Stimulated activated naive B cell treated with anti-CD40 and anti-IgM and Interleukin-4, amounts not matched to agents 10 μg/mL and 1 μg/mL and 100 μg/mL, for 72 hours (primary cell): ENCODE data around the gene DIPK1B.
A peak's percentile ranks its signal among the peaks of the same experiment; 100 is the strongest.
"Not testable (repeated sequence)": the region's sequence is repeated elsewhere in the genome, so short reads cannot be mapped to it uniquely, and the experiment has no call there.

ENCODE experiments used
- ATAC-seq, 2 donors: fragments of 150-1000 bp; cut with Tn5 transposase; replicated peaks; 2 replicates each; pipeline ENCODE4 v1.10.0; 2021; ENCODE audit warnings: moderate library complexity in 1 of 2
- DNase-seq: peaks from one replicate; pipeline ENCODE4 v3.0.0; 2021
- H3K27ac Mint-ChIP-seq: one replicate; pipeline ENCODE4 v1.8.0; 2022; ENCODE audit warnings: mild to moderate bottlenecking, mixed read lengths
- H3K27me3 Mint-ChIP-seq, 2 donors: one replicate each; pipeline ENCODE4 v1.8.0; 2022; ENCODE audit warnings: mixed read lengths in 2 of 2
- H3K36me3 Mint-ChIP-seq, 2 donors: one replicate each; pipeline ENCODE4 v1.8.0; 2022; ENCODE audit warnings: mixed read lengths in 2 of 2, mild to moderate bottlenecking in 1 of 2
- H3K4me1 Mint-ChIP-seq, 2 donors: one replicate each; pipeline ENCODE4 v1.8.0; 2022; ENCODE audit warnings: mixed read lengths in 2 of 2, mild to moderate bottlenecking in 1 of 2
- H3K4me3 Mint-ChIP-seq, 2 donors: one replicate each; pipeline ENCODE4 v1.8.0; 2022; ENCODE audit warnings: mild to moderate bottlenecking in 2 of 2, mixed read lengths in 2 of 2, moderate library complexity in 1 of 2
- H3K9me3 Mint-ChIP-seq, 2 donors: one replicate each; pipeline ENCODE4 v1.8.0; 2022; ENCODE audit warnings: mixed read lengths in 2 of 2, mild to moderate bottlenecking in 1 of 2

DIPK1B gene

DNA sequence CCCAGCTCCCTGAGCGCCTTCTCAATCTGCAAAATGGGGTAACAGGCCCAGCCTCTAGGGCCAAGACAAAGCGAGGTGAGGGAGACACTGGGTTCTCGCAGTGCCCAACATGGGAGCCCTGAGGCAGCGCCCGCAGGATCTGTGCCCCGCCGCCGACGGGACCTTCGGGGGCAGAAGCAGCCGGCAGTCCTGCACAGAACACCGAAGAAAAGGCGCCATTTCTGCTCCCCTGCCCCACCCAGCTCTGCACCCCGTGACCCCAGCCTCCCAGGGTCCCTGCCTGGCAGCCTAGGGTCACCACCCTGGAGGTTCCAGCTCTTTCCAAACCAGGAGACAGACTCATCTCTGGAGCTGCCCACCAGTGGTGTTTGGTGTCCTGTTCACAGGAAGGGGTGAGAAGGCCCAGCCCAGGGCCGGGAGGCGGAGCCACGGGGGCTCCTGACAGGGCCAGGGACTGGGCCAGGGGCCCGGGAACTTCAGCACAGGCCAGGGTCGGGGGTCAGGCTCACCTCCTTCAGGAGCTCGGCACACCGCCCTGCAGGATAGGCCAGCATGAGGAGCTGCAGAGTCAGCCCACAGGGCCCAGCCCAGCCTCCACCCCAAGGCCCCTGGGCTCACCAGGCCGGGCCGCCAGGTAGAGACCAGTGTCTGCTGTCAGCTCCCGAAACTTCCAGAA lies 42.4 kb downstream of the DIPK1B start:
- Mint-ChIP-seq H3K9me3 (peaks cover 12 to 26% of the 10 kb centered on the region in 2 donors), H3K27ac (no peak overlapping the region), H3K36me3 (peaks cover 9 to 27% of the 10 kb centered on the region in 2 donors), H3K4me1 (peaks cover 24 to 47% of the 10 kb centered on the region in 2 donors), H3K4me3 (no peak overlapping the region), H3K27me3 (no peaks in the 10 kb centered on the region)
- DNase-seq = no peak
- no peak for ATAC-seq

DNA sequence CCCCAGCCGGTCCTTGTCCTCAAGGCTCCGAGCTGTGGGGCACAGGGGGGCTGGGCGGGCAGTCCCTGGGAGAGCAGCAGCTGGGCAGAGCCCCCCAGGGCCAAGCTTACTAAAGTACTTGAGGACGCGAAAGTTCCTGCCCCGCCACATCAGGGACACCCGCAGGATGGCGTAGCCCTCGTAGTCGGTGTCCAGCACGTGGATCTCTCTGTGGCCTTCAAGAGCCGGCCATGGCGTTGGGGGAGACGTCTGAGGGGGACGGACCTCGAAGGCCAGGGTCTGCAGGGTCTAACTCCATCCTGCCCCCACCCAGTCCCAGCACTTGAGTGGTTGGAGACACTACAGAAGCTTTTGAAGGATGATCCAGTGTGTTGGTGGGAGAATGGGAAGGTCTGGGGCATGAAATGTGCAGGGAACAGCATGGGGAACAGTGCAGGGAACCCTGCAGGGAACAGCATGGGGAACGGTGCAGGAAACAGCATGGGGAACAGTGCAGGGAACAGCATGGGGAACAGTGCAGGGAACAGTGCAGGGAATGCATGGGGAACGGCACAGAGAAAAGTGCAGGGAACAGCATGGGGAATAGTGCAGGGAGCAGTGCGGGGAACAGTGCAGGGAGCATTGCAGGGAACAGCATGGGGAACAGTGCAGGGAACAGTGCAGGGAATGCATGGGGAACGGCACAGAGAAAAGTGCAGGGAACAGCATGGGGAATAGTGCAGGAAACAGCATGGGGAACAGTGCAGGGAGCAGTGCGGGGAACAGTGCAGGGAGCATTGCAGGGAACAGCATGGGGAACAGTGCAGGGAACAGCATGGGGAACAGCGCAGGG lies 43.1 kb downstream of the DIPK1B start:
- not testable (repeated sequence) for DNase-seq
- H3K4me1 Mint-ChIP-seq = peaks cover 25 to 46% of the 10 kb centered on the region in 2 donors

DNA sequence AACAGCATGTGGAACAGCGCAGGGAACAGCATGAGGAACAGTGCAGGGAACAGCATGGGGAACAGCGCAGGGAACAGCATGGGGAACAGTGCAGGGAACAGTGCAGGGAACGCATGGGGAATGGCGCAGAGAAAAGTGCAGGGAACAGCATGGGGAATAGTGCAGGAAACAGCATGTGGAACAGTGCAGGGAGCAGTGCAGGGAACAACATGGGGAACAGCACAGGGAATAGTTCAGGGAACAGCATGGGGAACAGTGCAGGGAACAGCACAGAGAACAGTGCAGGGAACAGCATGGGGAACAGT lies 43.7 kb downstream of the DIPK1B start:
- ATAC-seq = no peak
- no peak for DNase-seq
- Mint-ChIP-seq H3K36me3 (peaks cover 9 to 22% of the 10 kb centered on the region in 2 donors), H3K9me3 (peaks cover 12 to 19% of the 10 kb centered on the region in 2 donors), H3K27me3 (no peaks in the 10 kb centered on the region), H3K4me3 (no peak overlapping the region), H3K4me1 (peaks cover 26 to 46% of the 10 kb centered on the region in 2 donors), H3K27ac (no peak overlapping the region)

More for the DNA sequence above, 43.1 kb downstream of the DIPK1B start:
- Mint-ChIP-seq H3K36me3 (peaks cover 9 to 26% of the 10 kb centered on the region in 2 donors), H3K4me3 (peak overlapping the region in 1 of 2 donors; percentile 6), H3K9me3 (peaks cover 12 to 25% of the 10 kb centered on the region in 2 donors)
- not testable (repeated sequence) for ATAC-seq, H3K27me3 Mint-ChIP-seq, H3K27ac Mint-ChIP-seq

DNA sequence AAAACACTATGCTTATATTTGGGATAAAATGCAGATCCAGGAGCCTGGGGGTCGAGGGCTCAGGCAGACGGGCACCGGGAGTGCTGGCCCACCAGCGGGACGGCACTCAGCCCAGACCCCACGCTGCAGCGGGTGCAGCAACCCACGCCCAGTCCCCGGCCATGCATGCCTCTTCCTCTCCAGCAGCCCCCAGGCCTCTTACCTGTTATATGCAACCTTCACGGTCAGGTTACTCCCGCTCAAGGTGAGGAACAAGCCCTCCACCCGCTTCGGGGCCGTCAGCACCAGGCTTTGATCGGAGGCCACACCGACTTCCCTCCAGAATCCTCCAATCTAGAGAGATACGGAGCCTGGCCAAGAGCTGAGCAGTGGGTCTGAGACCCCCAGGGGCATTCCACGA lies 44.5 kb downstream of the DIPK1B start:
- H3K4me3 Mint-ChIP-seq = peak overlapping the region in 1 of 2 donors; percentile 41
- DNase-seq (no peak), ATAC-seq (no peak)
- H3K27ac Mint-ChIP-seq = peak overlapping the region; percentile 62
- H3K4me1 Mint-ChIP-seq = peaks cover 27 to 51% of the 10 kb centered on the region in 2 donors
- H3K36me3 Mint-ChIP-seq = peaks cover 9 to 22% of the 10 kb centered on the region in 2 donors
- H3K27me3 Mint-ChIP-seq = no peaks in the 10 kb centered on the region
- H3K9me3 Mint-ChIP-seq = peaks cover 12 to 15% of the 10 kb centered on the region in 2 donors

DNA sequence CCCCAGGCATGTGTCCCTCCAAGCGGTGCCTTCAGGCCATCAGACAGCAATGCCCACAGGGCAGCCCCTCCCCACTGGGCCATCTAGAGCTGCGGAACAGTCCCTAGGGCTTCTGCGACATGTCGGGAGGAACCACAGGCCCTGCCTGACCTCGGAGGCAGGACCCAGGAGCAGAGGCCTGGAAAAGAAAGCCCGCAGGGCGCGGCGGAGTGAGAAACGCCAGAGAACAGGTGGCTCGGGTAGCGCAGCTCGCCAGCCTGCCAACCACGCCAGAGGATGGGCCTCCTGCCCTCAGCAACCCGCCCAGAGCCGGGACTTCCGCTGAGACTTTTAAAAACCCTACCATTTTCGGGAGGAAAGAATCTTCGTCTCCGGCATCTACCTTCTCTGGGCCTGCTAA lies 45.0 kb downstream of the DIPK1B start:
- DNase-seq (peak; percentile 44), ATAC-seq (peak in 1 of 2 donors; percentile 64)
- no peaks in the 10 kb centered on the region for H3K27me3 Mint-ChIP-seq
- H3K4me3 Mint-ChIP-seq = peak overlapping the region in 1 of 2 donors; percentile 41
- H3K36me3 Mint-ChIP-seq = peaks cover 9 to 18% of the 10 kb centered on the region in 2 donors
- H3K27ac Mint-ChIP-seq = peak overlapping the region; percentile 62
- peaks cover 27 to 51% of the 10 kb centered on the region in 2 donors for H3K4me1 Mint-ChIP-seq
- peaks cover 10 to 11% of the 10 kb centered on the region in 2 donors for H3K9me3 Mint-ChIP-seq

DNA sequence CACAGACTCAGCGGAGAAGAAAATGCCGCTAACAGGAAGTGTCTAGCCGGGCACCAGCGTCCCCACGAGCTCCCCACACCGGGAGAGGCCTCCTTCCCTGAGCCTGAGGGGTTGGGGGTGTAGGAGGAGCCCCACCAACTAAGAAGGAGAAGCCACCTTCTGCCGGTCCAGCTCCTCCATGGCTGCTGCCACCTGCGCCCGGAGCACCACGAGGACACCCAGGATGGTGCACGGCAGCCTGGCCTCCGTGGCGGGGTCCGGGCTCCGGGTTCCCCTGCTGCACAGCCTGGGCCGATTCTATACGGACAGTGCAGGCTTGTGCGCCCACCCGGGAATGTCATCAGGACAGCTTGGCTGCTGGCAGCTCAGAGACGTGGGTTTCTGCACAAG lies 45.4 kb downstream of the DIPK1B start:
- peak in 1 of 2 donors; percentile 19 for ATAC-seq
- H3K27ac Mint-ChIP-seq = peak overlapping the region; percentile 62

DNA sequence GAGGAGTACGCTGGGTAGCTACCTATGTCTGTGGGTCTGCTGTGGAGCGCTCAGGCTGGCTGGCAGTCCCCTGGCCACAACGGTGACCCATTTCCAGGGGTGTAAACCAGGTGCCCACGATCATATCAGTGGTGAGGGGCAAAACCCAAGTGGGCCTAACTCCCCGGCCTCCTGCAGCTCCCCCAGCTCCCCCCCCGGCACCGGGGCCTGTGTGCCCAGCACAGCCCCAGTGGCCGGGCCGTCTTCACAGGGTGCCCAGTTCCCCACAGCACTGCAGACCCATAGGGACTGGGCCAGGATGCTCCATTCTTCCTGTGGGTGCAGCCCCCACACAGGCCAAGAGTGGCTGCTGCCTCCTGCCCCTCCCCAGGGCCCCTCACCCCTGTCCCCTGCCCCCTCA lies 46.6 kb downstream of the DIPK1B start:
- Mint-ChIP-seq H3K27ac (no peak overlapping the region), H3K9me3 (peaks cover 4 to 8% of the 10 kb centered on the region in 2 donors), H3K36me3 (peaks cover 7 to 11% of the 10 kb centered on the region in 2 donors), H3K4me1 (peaks cover 29 to 56% of the 10 kb centered on the region in 2 donors), H3K27me3 (no peaks in the 10 kb centered on the region), H3K4me3 (peak overlapping the region in 1 of 2 donors; percentile 46)
- no peak for ATAC-seq
- no peak for DNase-seq

More for the DNA sequence above, 45.4 kb downstream of the DIPK1B start:
- peaks cover 7 to 14% of the 10 kb centered on the region in 2 donors for H3K36me3 Mint-ChIP-seq
- no peak for DNase-seq
- H3K9me3 Mint-ChIP-seq = peaks cover 6 to 8% of the 10 kb centered on the region in 2 donors
- peak overlapping the region in 1 of 2 donors; percentile 46 for H3K4me3 Mint-ChIP-seq
- no peaks in the 10 kb centered on the region for H3K27me3 Mint-ChIP-seq
- H3K4me1 Mint-ChIP-seq = peaks cover 27 to 51% of the 10 kb centered on the region in 2 donors

DNA sequence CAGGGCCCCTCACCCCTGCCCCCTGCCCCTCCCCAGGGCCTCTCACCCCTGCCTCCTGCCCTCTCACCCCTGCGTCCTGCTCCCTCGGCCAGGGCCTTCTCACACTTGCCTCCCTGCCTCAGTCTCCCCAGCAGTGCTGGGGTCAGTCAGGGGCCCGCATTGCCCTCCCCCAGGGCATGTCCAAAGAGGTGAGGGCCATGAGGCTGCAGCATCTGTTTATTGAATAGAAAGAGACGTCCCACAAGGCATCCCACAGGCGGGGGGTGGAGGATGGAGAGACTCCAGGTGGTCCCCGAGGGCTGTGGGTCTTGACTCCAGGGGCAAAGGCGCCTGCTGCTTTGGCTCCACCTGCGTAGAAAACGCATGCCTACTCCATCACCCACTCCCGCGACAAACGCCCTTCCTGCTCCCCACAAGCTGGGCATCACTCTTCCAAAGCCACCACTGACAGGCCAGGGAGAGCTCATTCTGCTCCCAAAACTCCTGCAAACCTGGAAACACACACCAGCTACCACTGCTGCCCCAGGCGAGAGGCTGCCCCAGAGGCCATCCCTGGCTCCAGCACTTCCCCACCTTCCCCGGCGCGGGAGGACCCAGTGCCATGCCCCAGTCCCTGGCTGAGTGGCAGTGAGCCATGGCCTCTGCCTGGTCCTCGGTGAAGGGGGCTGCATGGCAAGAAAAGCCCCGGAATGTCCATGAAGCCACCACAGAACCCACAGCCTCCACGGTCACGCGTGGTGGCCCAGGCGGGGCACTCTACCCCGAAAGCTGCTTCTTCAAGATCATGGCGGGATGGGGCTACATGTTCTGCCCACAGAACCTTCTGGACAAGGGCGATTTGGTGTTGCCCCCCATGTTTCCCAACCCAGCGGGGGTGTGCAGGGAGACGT lies 47.3 kb downstream of the DIPK1B start:
- Mint-ChIP-seq H3K27ac (peak overlapping the region; percentile 81), H3K27me3 (no peaks in the 10 kb centered on the region), H3K36me3 (peaks cover 7 to 11% of the 10 kb centered on the region in 2 donors), H3K4me3 (peak overlapping the region in 1 of 2 donors; percentile 41), H3K4me1 (peaks cover 29 to 51% of the 10 kb centered on the region in 2 donors), H3K9me3 (peaks cover 4 to 8% of the 10 kb centered on the region in 2 donors)
- ATAC-seq (no peak), DNase-seq (no peak)

DNA sequence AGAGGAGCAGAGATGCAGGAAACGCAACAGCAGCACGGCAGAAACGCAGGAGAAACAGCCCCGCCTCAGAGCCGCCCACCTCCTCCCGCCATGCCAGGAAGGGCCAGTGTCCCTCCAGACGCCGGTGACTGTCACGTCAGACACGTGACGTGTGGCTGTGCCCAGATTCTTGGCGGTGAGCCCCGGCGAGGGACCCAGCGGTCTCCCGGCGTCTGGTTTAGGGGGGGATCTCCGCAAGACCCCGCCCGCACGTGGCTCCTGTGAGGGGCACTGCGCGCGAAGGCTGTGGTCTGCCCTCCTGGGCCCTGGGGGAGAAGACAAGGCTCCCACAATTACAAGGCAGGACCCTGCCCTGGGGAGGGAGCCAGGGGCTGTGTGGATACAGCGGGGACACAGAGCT lies 48.1 kb downstream of the DIPK1B start:
- H3K4me1 Mint-ChIP-seq = peaks cover 29 to 51% of the 10 kb centered on the region in 2 donors
- DNase-seq (no peak), ATAC-seq (no peak)
- H3K36me3 Mint-ChIP-seq = peaks cover 5 to 9% of the 10 kb centered on the region in 2 donors
- no peaks in the 10 kb centered on the region for H3K27me3 Mint-ChIP-seq
- H3K27ac Mint-ChIP-seq = peak overlapping the region; percentile 81
- peaks cover 3 to 7% of the 10 kb centered on the region in 2 donors for H3K9me3 Mint-ChIP-seq
- no peak overlapping the region for H3K4me3 Mint-ChIP-seq

DNA sequence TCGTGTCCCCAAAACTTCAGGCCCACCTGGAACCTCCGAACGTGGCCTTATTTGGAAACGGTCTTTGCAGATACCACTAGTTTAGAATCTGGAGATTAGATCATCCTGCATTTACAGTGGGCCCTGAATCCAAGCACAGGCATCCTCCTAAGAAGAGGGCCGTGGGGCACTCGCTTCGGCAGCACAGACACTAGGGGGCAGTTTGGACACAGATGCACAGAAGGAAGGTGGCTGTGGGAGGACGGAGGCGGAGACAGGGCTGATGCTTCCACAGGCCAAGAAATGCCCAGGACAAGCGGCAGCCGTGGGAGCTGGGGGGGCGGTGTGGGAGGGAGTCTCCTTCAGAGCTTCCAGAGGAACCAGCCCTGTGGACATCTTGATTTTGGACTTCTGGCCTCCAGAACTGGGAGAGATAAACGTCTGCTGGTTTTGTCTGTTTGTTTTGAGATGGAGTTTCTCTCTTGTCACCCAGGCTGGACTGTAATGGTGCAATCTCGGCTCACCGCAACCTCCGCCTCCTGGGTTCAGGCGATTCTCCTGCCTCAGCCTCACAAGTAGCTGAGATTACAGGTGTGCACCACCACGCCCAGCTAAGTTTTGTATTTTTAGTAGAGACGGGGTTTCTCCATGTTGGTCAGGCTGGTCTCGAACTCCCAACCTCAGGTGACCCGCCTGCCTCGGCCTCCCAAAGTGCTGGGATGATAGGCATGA lies 48.6 kb downstream of the DIPK1B start:
- not testable (repeated sequence) for H3K27me3 Mint-ChIP-seq, H3K36me3 Mint-ChIP-seq, H3K9me3 Mint-ChIP-seq, DNase-seq
- peaks cover 31 to 54% of the 10 kb centered on the region in 2 donors for H3K4me1 Mint-ChIP-seq
- peak; percentile 26 to 54 for ATAC-seq
- H3K4me3 Mint-ChIP-seq = peak overlapping the region in 1 of 2 donors; percentile 44
- H3K27ac Mint-ChIP-seq = peak overlapping the region; percentile 14

DNA sequence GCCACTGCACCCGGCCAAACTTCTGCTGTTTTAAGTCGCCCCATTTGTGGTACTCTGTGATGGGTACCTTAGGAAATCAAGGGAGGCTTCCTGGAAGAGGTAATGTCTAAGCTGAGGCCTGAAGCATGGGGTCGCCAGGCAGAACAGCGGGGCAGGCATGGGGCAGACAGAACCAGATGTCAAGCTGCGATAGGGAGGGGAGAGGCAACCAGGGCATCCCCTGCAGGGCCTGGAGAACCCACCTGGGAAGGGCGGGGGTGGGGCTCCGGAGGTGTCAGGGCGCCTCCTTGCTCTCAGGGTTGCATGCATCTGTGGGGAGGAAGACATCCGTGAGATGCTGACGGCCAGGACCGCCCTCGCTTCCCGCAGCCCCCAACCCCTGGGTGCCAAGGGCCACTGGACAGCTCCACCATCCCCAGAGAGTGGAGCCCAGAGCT lies 49.2 kb downstream of the DIPK1B start:
- Mint-ChIP-seq H3K36me3 (no peaks in the 10 kb centered on the region), H3K4me1 (peaks cover 34 to 60% of the 10 kb centered on the region in 2 donors), H3K27me3 (no peaks in the 10 kb centered on the region), H3K9me3 (no peaks in the 10 kb centered on the region), H3K4me3 (no peak overlapping the region), H3K27ac (peak overlapping the region; percentile 14)
- DNase-seq = no peak
- no peak for ATAC-seq

DNA sequence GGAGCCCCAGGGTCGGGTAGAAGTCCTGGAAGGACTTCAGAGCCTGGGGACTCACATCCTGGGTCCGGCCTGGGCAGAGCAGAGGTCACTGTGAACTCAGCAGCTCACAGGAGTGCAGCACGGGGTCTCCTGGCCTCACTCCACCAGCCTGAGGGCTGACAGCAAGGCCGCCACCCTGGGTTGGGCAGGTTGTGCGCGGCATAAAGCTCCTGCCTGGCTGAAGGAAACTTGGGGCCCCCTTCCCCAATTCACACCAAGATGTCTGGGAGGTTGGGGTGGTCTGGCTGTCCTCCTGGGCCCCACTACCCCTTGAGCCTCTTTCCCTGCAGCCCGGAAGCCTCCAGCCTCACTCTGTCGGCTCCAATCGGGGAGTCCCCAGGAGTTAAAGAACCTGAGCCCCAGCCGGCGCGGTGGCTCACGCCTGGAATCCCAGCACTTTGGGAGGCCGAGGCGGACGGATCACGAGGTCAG lies 49.9 kb downstream of the DIPK1B start:
- Mint-ChIP-seq H3K4me3 (no peak overlapping the region), H3K36me3 (no peaks in the 10 kb centered on the region), H3K27ac (no peak overlapping the region), H3K27me3 (no peaks in the 10 kb centered on the region), H3K4me1 (peaks cover 36 to 67% of the 10 kb centered on the region in 2 donors), H3K9me3 (no peaks in the 10 kb centered on the region)
- DNase-seq = no peak
- ATAC-seq = no peak

DNA sequence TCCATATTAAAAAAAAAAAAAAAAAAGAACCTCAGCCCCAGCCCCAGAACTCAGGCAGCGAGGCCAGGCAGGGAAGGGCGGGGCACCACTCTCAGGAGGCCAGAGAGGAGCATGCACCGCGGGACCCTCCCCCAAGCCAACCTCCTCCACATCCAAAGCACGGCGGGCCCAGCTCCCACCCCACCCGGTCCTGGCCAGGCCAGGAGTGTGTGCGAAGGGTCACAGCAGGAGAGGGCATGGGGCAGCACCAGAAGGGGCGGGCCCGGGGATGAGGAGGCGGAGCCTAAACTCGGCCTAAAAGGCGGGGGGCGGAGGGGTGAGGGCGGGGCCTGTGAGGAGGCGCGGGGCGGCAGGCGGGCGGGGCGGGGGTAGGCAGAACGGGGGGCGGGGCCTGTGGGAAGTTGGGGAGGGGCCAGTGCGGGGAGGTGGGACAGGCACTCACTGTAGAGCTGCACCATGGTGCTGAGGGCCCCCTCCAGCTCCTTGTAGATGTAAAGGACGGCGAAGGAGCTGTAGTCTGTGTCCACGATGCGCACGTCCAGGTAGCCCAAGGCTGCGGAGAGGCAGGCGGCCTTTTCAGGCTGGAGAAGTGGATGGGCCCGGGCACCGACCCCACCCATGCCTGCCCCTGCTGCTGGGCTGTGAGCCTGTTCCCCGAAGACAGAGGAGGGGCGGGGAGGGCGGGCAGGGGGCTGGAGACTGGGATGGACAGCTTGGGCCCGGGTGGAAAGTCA lies 50.7 kb downstream of the DIPK1B start:
- Mint-ChIP-seq H3K27me3 (no peaks in the 10 kb centered on the region), H3K9me3 (no peaks in the 10 kb centered on the region), H3K27ac (peak overlapping the region; percentile 31), H3K4me1 (peaks cover 41 to 70% of the 10 kb centered on the region in 2 donors), H3K36me3 (no peaks in the 10 kb centered on the region), H3K4me3 (no peak overlapping the region)
- ATAC-seq = peak in 1 of 2 donors; percentile 17
- DNase-seq = no peak
